ENCODE measurements around the gene PEX3.

- no peak for TF ChIP-seq CTCF (IDR thresholded peaks at IDR 0.05)
- TF ChIP-seq POLR2A (IDR thresholded peaks at IDR 0.05): no peak
Measured at GRCh38 chr6:143476545-143476944, 25.9 kb downstream of the PEX3 start.
